Ureter (tissue), 1 donor: ENCODE data around the gene PNMA6E. TPM values are rescaled to one million over a fixed set of nuclear protein-coding genes. Genes with fewer than 3 reads are reported as not detected.
"Not testable (repeated sequence)": the region's sequence is repeated elsewhere in the genome, so short reads cannot be mapped to it uniquely, and the experiment has no call there.

ENCODE experiments used
- DNase-seq: peaks from one replicate; pipeline ENCODE4 v3.0.0-alpha.2; 2020; ENCODE audit warnings: low spot score
- total RNA-seq: library from RNA; stranded (reverse); gene quantifications from one replicate; pipeline ENCODE4 v1.2.4, GENCODE V29; 2023
- donor health status: DM: yes; HTN: yes; CAD: no.

PNMA6E gene
- total RNA-seq, 1 donor from 2014 or later, result not detected

DNA sequence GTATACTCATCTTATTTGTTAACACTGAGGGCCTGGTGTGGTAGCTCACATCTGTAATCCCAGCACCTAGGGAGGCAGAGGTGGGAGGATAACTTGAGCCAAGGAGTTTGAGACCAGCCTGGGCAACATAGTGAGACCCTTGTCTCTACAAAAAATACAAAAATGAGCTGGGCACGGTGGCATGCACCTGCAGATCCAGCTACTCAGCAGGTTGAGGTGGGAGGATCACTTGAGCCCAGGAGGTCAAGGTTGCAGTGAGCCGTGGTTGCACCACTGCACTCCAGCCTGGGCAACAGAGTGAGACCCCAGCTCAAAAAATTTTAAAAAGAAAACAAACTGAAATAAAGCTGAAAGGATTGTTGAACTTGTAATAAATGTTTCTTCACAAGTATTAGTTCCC is 16.2 kb downstream of the PNMA6E start:
- not testable (repeated sequence) for DNase-seq

DNA sequence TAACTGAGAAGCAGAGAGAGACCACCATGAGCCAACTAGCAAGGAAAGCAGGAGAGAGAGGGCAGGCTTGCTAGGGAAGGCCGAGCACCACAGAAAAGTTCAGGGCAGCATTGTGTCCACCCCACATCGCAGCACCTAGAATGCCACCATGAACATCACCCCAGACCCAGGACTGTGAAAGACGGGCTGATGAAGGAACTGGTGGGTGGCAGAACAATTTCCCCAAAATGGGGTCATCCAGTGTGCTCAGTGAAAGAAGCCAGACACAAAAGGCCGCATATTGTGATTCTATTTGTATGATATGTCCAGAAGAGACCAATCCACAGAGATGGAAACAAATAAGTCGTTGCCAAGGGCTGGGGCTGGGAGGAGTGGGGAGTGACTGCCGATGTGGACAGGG is 16.8 kb downstream of the PNMA6E start:
- DNase-seq, result no peak

DNA sequence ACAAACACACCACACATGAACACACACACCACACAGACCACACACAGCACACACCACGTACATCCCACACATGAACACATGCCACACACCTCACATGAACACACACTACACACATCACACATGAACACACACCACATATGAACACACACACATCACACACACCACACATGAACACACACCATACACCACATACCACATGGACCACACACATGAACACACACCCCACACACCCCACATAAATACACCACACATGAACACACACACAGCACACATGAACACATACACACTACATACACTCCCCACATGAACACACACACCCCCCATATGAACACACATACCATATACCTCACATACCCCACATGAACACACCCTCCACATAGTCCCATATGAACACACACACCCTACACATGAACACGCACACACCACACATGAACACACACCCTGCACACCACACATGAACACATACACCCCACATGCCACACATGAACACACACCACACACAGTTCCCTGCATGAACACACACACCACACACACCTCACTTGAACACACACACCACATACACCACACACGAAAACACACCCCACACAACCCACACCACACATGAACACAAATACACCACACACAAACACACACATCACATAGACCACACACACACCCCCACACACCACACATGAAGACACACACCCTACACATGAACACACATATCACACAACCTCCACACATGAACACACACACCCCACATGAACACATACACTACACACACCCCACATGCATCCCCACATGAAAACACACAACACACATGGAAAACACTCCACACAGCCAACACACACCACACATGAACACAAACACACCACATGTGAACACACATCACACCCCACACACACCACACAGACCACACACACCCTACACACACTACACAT is 18.3 kb downstream of the PNMA6E start:
- DNase-seq, result no peak

DNA sequence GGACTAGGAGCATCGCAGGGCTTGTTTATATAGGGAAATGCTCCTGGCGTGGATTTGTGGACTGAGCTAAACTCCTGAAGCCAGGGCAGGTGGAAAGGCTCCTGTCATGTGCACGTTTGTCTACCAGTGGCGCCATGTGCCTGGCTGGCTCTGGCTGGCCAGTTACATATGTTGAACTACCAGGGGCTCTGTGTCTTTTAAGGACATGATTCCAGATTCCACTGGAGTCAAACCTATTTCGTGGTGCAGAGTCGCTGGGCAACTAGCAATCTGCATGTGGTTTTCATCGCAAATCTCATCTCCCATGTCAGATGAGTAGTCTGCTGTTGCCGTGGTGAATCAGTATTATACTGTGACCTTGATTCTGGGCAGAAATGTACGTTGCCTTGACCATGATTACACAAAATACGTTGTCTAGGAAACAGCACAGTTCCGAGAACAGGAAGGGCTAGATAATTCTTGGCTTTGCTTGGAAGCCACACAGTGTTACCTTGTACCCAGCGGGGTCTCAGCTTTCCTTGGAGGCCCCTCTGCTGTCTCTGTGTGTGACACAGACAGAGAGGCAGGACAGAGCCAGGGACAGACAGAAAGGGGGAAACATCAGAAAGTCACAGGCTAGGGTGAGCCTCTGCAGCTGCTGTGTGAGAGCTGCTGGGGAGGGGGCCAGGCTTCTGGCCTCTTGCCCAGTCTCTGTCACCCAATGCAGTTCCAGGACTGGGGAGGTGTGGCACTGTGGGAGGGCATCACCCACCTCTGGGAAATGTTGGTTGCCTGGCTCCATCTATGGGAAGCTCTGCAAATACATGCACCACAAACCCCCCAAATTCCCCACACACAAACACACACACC is 19.2 kb downstream of the PNMA6E start:
- DNase-seq, result no peak

DNA sequence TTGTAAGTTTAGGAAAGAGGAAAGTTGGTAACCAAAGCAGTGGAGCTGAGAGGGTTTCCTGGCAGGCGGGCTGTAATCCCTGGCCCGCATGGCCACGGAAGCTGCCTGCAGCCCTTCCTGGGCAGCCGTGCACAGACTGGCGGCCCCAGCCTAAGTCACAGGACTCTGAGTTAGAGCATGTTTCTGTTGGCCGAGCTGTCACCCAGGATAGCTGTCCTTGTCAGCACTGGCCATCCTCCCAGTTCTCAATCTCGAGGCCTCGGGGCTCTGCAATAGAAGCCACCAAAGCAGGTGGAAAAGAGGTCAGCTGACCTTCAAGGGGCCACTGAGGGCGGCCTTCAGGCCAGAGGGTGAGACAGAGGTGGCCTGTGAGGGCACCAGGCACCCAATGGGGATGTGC is 20.5 kb downstream of the PNMA6E start:
- DNase-seq, result no peak

DNA sequence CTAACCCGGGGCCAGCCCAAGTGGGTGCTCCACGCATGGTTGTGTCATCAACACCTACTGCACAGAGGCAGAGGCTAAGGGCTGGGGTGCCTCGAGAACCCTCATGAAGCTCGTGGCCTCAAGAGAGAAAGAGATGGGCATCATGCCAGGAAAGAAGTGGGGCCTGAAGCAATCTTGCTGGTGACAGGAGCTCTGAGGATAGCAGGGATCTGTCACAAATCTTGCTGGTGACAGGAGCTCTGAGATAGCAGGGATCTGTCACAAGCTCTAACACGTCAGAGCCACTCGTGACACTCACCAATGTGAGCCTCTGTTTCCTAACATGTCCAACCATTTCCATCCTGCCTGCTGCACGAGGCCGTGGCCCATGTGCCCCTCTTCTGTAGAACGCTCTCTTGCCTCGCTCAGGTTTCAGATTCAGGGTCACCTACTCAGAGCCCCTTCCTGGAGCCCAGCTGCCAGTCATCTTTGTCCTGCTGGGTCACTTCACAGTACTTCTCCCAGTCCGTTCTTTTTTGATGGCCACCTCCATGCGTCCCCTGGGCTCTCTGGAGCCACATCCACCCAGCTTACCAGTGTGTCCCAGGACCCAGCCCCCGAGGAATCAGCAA is 21.1 kb downstream of the PNMA6E start:
- DNase-seq, result no peak

DNA sequence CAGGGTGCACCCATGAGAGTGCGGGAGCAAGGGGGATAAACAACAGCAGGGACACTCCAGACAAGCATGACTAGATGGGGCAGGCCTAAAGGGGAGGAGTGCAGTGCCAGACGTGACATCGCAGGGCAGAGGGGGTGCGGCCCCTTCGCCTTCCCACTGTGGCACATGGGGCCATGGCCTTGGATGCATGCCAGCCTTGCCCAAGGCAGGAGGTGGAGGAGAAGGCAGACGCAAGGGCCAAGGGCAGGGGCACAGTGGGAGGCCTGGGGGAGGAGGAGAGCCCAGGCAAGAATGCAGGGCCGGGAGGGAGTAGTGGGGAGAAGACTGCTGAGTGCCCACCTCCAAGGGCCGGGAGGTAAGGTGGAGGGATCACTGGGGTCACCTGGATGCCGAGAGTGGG is 21.6 kb downstream of the PNMA6E start:
- no peak for DNase-seq

DNA sequence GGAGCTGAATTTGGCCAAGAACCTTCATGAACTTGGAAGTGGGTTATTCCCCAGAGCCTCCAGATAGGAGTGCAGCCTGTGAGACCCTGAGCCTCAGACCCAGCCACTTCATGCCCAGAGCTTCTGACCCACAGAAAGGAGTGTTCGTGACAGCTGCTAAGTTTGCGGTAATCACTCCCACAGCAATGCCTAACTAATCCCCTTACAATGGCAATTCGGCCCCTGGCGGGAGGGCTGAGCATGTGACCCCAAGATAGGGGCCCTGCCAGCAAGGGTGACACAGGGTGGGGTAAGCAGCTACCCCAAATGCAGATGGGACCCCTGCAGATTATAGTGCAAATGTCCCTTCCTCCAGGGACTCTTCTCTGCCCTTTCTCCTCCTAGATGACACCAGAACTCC is 22.5 kb downstream of the PNMA6E start:
- DNase-seq, result no peak

DNA sequence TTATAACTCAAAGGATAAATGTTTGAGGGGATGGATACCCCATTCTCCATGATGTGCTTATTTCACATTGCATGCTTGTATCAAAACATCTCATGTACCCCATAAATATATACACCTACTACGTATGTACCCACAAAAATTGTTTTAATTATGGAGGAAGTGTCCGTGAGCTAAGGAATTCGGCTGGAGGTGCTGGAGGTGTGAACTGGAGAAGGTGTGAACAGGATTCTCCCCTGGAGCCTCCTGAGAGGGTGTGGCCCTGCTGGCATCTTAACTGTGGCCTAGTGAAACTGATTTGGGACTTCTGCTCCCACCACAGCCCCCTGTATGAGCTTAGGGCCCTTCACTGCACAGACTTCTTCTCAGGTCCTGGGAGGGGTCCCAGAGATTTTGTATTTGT is 23.4 kb downstream of the PNMA6E start:
- DNase-seq, result no peak

DNA sequence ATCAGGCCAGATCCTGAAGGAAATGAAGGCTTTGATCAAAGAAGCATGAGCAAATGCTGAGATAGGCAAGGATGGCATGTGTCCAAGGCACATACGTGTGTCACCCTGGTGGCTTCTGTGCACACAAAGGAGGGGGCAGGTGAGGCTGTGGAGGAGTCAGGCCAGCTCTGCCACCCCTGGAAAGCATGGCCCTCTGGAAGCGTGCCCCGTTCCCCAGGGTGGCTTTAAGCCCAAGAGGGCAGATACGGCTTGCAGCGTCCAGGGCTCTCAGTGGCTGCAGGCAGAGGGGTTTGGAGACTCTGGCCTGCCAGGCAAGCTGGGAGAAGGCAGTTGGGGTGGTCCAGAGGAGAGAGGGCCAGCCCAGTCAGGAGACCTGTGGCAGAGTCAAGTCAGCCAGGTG is 25.6 kb downstream of the PNMA6E start:
- DNase-seq, result no peak

DNA sequence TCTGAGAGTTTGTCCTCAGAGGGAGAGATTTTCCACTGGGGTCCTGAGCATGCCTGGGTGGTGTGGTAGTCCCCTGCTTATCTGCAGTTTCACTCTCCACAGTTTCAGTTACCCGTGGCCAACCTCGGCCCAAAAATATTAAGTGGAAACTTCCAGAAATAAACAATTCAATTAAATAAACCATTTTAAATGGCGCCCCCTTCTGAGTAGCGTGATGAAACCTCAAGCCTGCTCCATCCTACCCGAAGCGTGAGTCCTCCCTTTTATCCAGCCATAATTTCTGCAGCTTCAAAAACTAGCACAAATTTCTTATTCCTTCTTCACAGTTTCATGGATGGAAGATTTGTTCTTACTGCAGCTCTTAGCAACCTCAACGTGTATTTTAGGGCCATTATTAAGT is 26.7 kb downstream of the PNMA6E start:
- DNase-seq, result no peak

DNA sequence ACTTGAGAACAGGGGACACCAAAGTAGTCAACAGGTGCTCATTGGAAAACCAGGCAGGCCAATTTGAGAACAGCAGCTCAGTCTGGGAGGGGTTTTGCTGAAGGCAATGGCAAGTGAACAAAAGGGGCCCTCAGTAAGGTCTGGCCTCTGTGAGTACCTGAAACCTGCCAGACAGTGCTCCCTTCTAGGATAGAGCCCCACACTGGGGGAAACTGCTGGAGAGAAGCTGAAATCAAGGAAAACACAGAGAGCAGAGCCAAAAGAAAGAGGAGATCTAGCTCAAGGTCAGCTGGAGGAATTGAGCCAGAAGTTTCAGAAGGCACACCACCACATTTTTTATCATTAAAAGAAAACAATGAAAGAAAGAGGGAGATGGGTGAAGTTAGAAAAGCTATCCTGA is 28.2 kb downstream of the PNMA6E start:
- DNase-seq, result no peak

DNA sequence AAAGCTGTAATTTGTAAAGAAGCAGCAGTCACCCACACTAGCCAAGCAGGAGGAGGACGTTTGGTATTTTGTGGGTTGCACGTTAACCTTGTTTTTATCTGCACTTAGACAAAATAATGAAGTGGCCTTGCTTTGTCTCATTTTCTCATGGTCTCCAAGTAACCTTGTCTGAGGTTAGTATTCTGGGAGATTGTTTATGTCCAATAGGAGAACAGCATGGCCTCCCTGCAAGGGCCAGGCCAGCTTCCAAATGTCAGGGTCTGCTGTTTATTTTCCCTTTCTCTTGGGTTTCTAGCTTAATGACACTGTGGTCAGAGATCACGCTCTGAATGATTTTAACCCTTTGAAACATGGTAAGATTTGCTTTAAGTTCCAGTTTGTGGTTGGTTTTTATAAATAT is 29.9 kb downstream of the PNMA6E start:
- no peak for DNase-seq

DNA sequence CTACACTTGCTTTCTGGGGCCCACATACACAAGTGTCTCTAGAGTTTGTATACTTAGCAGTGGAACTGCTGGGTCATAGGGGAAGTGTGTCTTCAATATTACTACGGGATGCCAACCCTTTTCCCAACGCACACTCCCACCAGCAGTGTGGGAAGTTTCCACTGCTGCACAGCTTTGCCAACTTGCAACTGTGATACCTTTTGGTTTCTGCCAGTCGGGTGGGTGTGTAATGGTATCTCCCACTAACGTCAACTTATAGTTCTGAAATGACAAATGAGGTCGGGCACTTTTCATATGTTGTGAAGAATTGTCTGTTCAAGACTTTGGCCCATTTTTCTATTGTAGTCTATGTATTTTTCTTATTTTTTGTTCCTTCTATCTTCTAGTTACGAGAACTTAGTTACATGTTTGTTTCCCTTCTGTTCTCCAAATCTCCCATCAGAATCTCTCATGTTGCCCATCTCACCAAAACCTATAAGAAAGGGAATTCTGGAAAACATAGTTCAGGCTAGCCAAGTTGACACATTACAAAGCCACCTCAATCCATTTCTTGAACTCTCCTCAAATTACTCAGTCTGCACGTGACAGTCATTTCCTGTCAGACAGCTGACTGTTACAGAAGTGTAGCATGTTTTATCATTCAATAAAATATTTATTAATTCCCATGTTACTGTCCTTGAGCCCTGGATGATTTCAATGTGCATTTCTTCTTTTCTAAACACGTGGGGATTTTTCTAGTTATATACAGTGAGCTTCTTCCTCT is 30.7 kb downstream of the PNMA6E start:
- DNase-seq, result no peak

DNA sequence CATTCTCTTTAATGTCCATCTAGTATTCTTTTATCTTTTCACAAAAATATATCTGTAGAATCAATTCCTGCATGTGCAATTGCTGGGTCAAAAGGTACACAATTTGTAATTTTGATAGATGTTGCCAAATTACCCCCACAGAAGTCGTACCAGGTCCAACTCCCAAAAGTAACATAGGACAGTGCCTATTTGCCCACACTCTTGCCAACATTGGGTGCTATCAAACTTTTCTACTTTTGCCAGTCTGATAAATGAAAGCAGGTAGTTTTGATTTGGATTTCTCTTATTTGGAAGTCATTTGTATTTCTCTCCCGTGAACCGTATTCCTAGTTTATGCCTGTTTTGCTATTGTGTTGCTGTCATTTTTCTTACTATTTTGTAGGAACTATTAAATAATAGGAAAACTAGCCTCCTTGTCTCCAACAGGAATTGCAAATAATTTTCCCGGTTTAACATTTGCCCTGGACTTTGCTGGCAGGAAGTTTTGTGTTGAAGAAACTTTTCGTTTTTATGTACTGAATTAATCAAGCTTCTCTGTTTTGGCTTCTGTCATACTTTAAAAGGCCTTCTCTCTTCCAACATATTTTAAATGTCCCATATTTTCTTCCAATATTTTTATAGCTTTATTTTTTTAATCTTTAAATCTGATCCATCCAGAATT is 34.1 kb downstream of the PNMA6E start:
- no peak for DNase-seq

DNA sequence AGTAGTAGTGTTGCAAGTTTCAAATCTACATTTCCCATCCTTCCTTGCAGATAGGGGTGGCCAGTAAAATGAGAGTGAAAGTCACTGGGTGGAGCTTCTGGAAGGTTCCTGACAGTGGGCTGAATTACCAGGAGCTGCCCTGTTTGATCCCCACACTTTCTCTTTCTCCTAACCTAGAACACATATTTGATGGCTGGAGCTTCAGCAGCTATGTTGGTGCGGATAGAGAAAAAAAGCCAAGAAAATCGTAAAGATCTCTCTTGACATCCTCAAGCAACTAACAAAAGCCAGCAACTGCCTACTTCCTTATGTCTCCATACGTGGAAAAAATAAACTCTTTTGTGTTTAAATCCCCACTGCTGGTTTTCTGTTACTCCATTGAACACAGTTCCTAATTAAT is 35.0 kb downstream of the PNMA6E start:
- no peak for DNase-seq

DNA sequence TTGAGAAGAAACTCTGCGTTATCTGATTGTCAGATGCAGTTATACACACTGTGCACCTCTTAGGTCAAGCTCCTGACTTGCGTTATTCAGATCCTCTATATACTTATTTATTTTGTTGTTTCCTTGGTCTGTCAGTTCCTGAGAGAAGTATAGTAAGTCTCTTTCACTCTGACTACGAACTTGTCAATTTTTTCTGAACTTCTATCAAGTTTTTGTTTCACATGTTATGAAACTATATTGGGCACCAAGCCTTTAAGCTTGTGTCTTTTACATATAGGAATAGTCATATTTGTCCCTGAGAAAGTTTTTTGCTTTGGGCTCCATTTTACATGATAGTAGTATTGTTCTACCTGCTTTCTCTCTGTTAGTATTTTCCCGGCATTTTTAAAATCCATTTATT is 35.5 kb downstream of the PNMA6E start:
- DNase-seq, result no peak

DNA sequence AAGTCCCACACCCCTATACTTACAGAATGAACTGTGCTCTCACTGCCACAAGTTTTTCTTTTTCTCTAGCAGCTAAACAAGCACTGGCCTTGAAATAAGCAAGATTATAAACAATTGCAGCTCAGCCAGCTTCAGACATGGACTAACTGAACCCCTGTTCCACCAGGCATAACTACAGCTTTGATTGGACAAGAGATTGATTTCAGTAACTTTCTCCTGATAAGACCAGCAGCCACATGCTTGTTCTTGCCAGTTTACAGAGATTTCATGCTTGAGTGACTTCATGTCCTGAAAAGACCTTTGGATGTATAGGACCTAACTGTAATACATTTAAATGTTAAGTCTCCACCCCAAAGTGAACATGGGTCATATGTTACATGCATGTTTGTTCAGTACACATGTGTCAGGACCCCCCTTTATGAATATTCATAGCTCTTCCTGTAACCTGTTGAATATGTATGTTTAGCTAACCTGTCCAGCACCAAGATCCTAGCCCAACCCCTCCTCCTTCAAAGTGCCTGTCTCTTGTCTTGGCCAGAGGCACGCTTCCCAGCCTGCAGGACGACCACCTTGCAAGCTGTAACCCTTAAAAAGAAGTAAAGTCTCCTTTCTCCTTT is 39.3 kb downstream of the PNMA6E start:
- DNase-seq, result no peak

DNA sequence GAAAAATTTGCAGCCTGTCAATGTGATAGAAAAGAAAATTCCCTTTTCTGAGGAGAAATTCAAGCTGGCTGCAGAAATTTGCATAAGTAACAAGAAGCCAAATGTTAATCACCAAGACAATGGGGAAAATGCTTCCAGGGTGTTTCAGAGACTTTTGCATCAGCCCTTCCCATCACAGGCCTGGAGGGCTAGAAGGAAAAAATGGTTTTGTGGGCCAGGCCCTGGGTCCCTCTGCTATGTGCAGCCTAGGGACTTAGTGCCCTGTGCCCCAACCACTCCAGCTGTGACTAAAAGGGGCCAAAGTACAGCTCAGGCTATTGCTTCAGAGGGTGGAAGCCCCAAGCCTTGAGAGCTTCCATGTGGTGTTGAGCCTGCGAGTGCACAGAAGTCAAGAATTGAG is 43.3 kb downstream of the PNMA6E start:
- DNase-seq, result no peak

DNA sequence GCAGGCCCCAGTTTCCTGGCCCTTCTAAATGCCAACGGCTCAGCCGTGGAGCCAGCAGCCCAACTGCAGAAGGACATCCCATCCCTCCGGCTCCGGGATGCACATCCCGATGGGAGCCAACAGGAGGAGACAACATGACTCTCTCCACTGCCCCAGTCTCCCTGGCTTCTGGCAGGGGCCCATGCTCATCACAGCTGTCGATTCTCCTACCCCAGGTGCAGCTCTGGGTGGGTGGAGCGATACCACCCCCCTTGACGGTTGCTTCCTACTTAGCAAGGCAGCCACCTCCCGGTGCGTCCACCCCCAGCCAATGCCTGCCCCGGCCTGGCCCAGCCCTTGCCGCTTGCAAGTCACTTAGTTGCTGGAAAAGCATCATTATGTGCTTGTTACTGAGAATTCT is 47.7 kb downstream of the PNMA6E start:
- DNase-seq, result no peak

DNA sequence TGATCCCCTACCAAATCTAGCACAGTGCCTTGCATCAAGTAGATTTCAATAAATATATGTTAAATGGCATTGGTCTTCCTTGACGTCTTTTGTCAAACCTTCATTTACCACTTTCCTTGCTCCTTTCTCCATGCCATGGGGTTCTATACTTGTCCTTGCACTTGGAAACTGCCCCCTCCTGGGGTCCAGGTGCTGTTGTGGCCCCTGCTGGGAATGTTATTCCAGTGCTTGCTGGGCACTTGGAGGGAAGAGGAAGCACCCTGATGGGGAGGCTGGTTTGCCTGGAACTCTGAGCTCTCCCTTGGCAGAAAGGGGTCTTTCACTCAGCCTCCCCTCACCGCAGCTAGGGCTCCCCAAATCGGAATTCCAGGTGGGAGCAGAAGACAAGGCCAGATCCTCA is 48.3 kb downstream of the PNMA6E start:
- DNase-seq, result no peak
